CD14-positive monocyte (primary cell): ENCODE data around the gene ARID2. TPM values are rescaled to one million over a fixed set of nuclear protein-coding genes. Genes with fewer than 3 reads are reported as not detected.

Experiments
- DNase-seq, 3 donors: peaks; one replicate each; pipeline ENCODE4 v3.0.0-alpha.2; 2011 to 2022
- H2AFZ ChIP-seq: 2 replicates; pipeline ENCODE4 v1.6.0; 2012; ENCODE audit warnings: mild to moderate bottlenecking, low read depth, low read length, inconsistent platforms; ENCODE audit not compliant: insufficient read depth, poor library complexity, severe bottlenecking
- H3K27ac ChIP-seq, 2 donors: 1 replicate in 1 of 2; 2 replicates in 1 of 2; pipeline ENCODE4 v1.5.1; 2012 to 2013; ENCODE audit warnings: low read length in 2 of 2, control low read depth in 1 of 2, inconsistent platforms in 1 of 2, low read depth in 1 of 2, mild to moderate bottlenecking in 1 of 2
- H3K27me3 ChIP-seq, 2 donors: one replicate each; pipeline versions ENCODE4 v1.6.0 to v1.6.1; 2011 to 2013; ENCODE audit warnings: low read length in 2 of 2; ENCODE audit not compliant: control insufficient read depth in 2 of 2, insufficient read depth in 2 of 2
- H3K36me3 ChIP-seq, 2 donors: replicated peaks in 1 of 2; 1 replicate in 1 of 2; 2 replicates in 1 of 2; pipeline versions ENCODE4 v1.5.1 to v1.6.1; 2012 to 2013; ENCODE audit warnings: low read length in 2 of 2, control low read depth in 1 of 2, inconsistent platforms in 1 of 2, mild to moderate bottlenecking in 1 of 2; ENCODE audit not compliant: insufficient read depth in 2 of 2, control insufficient read depth in 1 of 2
- H3K4me1 ChIP-seq, 2 donors: 1 replicate in 1 of 2; 2 replicates in 1 of 2; pipeline versions ENCODE4 v1.5.1 to v1.6.1; 2012 to 2013; ENCODE audit warnings: low read length in 2 of 2, control low read depth in 1 of 2, inconsistent platforms in 1 of 2, mild to moderate bottlenecking in 1 of 2, moderate library complexity in 1 of 2; ENCODE audit not compliant: insufficient read depth in 2 of 2, control insufficient read depth in 1 of 2
- H3K4me2 ChIP-seq: replicated peaks from 2 replicates; pipeline ENCODE3; 2012; ENCODE audit warnings: low read length, moderate library complexity, mild to moderate bottlenecking; ENCODE audit not compliant: poor library complexity, severe bottlenecking; ENCODE audit errors: extremely low read depth
- H3K4me3 ChIP-seq, 3 experiments: fragments of 200-600 bp in 1 of 3; sonication (generic) in 1 of 3; replicated peaks in 1 of 3; 1 replicate in 2 of 3; 2 replicates in 1 of 3; pipeline ENCODE4 v1.5.1; 2011 to 2013; ENCODE audit warnings: low read length in 3 of 3, mild to moderate bottlenecking in 3 of 3, control low read depth in 2 of 3, low read depth in 2 of 3, inconsistent platforms in 1 of 3, moderate library complexity in 1 of 3
- H3K79me2 ChIP-seq: 2 replicates; pipeline ENCODE4 v1.6.0; 2012; ENCODE audit warnings: mild to moderate bottlenecking, control low read depth, inconsistent platforms, low read length, moderate library complexity; ENCODE audit not compliant: insufficient read depth
- H3K9ac ChIP-seq: 2 replicates; pipeline ENCODE4 v1.6.0; 2017; ENCODE audit warnings: low read length, mild to moderate bottlenecking; ENCODE audit not compliant: insufficient read depth, poor library complexity, severe bottlenecking
- H3K9me3 ChIP-seq, 2 donors: replicated peaks in 1 of 2; 1 replicate in 1 of 2; 2 replicates in 1 of 2; pipeline versions ENCODE4 v1.5.1 to v1.6.1; 2012 to 2013; ENCODE audit warnings: low read length in 2 of 2, control low read depth in 1 of 2; ENCODE audit not compliant: control insufficient read depth in 1 of 2, insufficient read depth in 1 of 2
- H4K20me1 ChIP-seq: 2 replicates; pipeline ENCODE4 v1.6.0; 2012; ENCODE audit warnings: mild to moderate bottlenecking, low read length, control low read depth, moderate library complexity; ENCODE audit not compliant: insufficient read depth
- H3K27ac Mint-ChIP-seq, 7 donors: one replicate each; pipeline ENCODE4 v1.8.0; 2020; ENCODE audit warnings: mild to moderate bottlenecking in 7 of 7, mixed read lengths in 7 of 7, moderate library complexity in 6 of 7, inconsistent platforms in 2 of 7
- H3K27me3 Mint-ChIP-seq, 3 donors: one replicate each; pipeline ENCODE4 v1.8.0; 2021 to 2022; ENCODE audit warnings: low read depth in 3 of 3, mild to moderate bottlenecking in 3 of 3, mixed read lengths in 3 of 3, moderate library complexity in 3 of 3, inconsistent platforms in 1 of 3
- H3K36me3 Mint-ChIP-seq, 2 donors: one replicate each; pipeline ENCODE4 v1.8.0; 2020; ENCODE audit warnings: mixed read lengths in 2 of 2, inconsistent platforms in 1 of 2, mild to moderate bottlenecking in 1 of 2
- H3K4me1 Mint-ChIP-seq: one replicate; pipeline ENCODE4 v1.8.0; 2020; ENCODE audit warnings: mild to moderate bottlenecking, mixed read lengths
- H3K4me3 Mint-ChIP-seq, 2 donors: one replicate each; pipeline ENCODE4 v1.8.0; 2020; ENCODE audit warnings: mild to moderate bottlenecking in 2 of 2, mixed read lengths in 2 of 2, moderate library complexity in 1 of 2
- H3K9me3 Mint-ChIP-seq, 7 donors: one replicate each; pipeline ENCODE4 v1.8.0; 2020 to 2022; ENCODE audit warnings: mixed read lengths in 7 of 7, mild to moderate bottlenecking in 6 of 7, moderate library complexity in 6 of 7, inconsistent platforms in 2 of 7
- WGBS: methylation state at CpG from one replicate; pipeline ENCODE4 v1.1.5; 2013; ENCODE audit warnings: missing lambda C conversion rate; ENCODE audit not compliant: insufficient coverage; 5-methylcytosine and 5-hydroxymethylcytosine counted together
- intact Hi-C, 2 donors: fragments of 100-400 bp; cut with micrococcal nuclease; formaldehyde crosslinking; loops; one replicate each; pipeline versions ENCODE4 v1.15.0 to v1.15.1; 2023
- polyA plus RNA-seq, 3 donors: library from polyadenylated mRNA; depleted of rRNA in 1 of 3; unstranded in 2 of 3; stranded (reverse) in 1 of 3; fragments of 300-500 nt in 2 of 3; fragments of >200 nt in 1 of 3; fragmentation: Illumina TruSeq in 2 of 3; gene quantifications; 1 replicate in 2 of 3; 2 replicates in 1 of 3; pipeline ENCODE4 v1.2.3, GENCODE V29; 2012 to 2021
- TF ChIP-seq, protein P1 (sequence below): fragments of 200-600 bp; IDR thresholded peaks from one replicate; pipeline ENCODE4 v1.8.0; 2022; ENCODE audit warnings: antibody characterized with exemption, mild to moderate bottlenecking

The ARID2 gene
- polyA plus RNA-seq, 3 donors: 3.0 to 8.0 (median 4.7) TPM

- WGBS: no CpG with 5 or more reads among the region's 1 CpG
- peaks cover 31 to 77% of the 10 kb centered on the region in 2 donors for H3K36me3 ChIP-seq
- Mint-ChIP-seq H3K27me3 (no peaks in the 10 kb centered on the region), H3K4me3 (no peak overlapping the region), H3K27ac (no peak overlapping the region), H3K9me3 (peaks cover 4 to 11% (median 9%) of the 10 kb centered on the region in 7 donors), H3K4me1 (no peaks in the 10 kb centered on the region), H3K36me3 (peaks cover 50 to 69% of the 10 kb centered on the region in 2 donors)
- H3K9me3 ChIP-seq: peaks cover 5 to 18% of the 10 kb centered on the region in 2 donors
- intact Hi-C loops: no loop called here
- no peak overlapping the region for H3K9ac ChIP-seq
- no peak overlapping the region for H2AFZ ChIP-seq
- TF ChIP-seq, protein P1, sequence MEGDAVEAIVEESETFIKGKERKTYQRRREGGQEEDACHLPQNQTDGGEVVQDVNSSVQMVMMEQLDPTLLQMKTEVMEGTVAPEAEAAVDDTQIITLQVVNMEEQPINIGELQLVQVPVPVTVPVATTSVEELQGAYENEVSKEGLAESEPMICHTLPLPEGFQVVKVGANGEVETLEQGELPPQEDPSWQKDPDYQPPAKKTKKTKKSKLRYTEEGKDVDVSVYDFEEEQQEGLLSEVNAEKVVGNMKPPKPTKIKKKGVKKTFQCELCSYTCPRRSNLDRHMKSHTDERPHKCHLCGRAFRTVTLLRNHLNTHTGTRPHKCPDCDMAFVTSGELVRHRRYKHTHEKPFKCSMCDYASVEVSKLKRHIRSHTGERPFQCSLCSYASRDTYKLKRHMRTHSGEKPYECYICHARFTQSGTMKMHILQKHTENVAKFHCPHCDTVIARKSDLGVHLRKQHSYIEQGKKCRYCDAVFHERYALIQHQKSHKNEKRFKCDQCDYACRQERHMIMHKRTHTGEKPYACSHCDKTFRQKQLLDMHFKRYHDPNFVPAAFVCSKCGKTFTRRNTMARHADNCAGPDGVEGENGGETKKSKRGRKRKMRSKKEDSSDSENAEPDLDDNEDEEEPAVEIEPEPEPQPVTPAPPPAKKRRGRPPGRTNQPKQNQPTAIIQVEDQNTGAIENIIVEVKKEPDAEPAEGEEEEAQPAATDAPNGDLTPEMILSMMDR: no peak
- H3K27ac ChIP-seq: no peak overlapping the region
- no peaks in the 10 kb centered on the region for H3K27me3 ChIP-seq
- no peaks in the 10 kb centered on the region for H3K79me2 ChIP-seq
- DNase-seq: no peak
- H4K20me1 ChIP-seq: no peaks in the 10 kb centered on the region
- H3K4me3 ChIP-seq: no peak overlapping the region
- no peak overlapping the region for H3K4me2 ChIP-seq
- H3K4me1 ChIP-seq: no peaks in the 10 kb centered on the region
Measured at GRCh38 chr12:45883187-45883586, 153.7 kb downstream of the ARID2 start.

GRCh38 chr12:45886685-45887084, 157.2 kb downstream of the ARID2 start:
- Histone ChIP-seq H3K4me3 (no peak overlapping the region), H3K27ac (no peak overlapping the region), H3K36me3 (peaks cover 27 to 55% of the 10 kb centered on the region in 2 donors), H3K79me2 (no peaks in the 10 kb centered on the region), H3K9me3 (peaks cover 5 to 18% of the 10 kb centered on the region in 2 donors), H3K4me1 (no peaks in the 10 kb centered on the region), H3K4me2 (no peak overlapping the region), H2AFZ (no peak overlapping the region), H3K9ac (no peak overlapping the region), H3K27me3 (no peaks in the 10 kb centered on the region), H4K20me1 (no peaks in the 10 kb centered on the region)
- H3K9me3 Mint-ChIP-seq: peaks cover 4 to 11% (median 9%) of the 10 kb centered on the region in 7 donors
- TF ChIP-seq, protein P1: no peak
- H3K27ac Mint-ChIP-seq: no peak overlapping the region
- intact Hi-C loops: no loop called here
- H3K27me3 Mint-ChIP-seq: no peaks in the 10 kb centered on the region
- no peaks in the 10 kb centered on the region for H3K4me1 Mint-ChIP-seq
- H3K36me3 Mint-ChIP-seq: peaks cover 30 to 52% of the 10 kb centered on the region in 2 donors
- no peak overlapping the region for H3K4me3 Mint-ChIP-seq
- WGBS: no CpG with 5 or more reads among the region's 1 CpG
- no peak for DNase-seq
